HepG2 (cell line): Measurements from ENCODE around the gene CHMP4B. TPM values are rescaled to one million over a fixed set of nuclear protein-coding genes. Genes with fewer than 3 reads are reported as not detected.

Source experiments
- DZIP1 ChIP-seq: sonication (generic); formaldehyde crosslinking; IDR thresholded peaks from 2 replicates; pipeline ENCODE4 v1.5.0; 2020; ENCODE audit warnings: mild to moderate bottlenecking, missing genetic modification reagents
- JUN ChIP-seq: sonication (generic); formaldehyde crosslinking; IDR thresholded peaks from 2 replicates; pipeline ENCODE4 v1.4.0; 2020; ENCODE audit warnings: mild to moderate bottlenecking, missing genetic modification reagents
- JUND ChIP-seq: sonication (generic); formaldehyde crosslinking; IDR thresholded peaks from 2 replicates; pipeline ENCODE4 v1.8.0; 2022; ENCODE audit warnings: mild to moderate bottlenecking, missing genetic modification reagents
- KDM6A ChIP-seq: IDR thresholded peaks from 2 replicates; pipeline ENCODE4 v1.6.1; 2016; ENCODE audit warnings: low read depth
- MAFG ChIP-seq: sonication (generic); formaldehyde crosslinking; IDR thresholded peaks from 2 replicates; pipeline ENCODE4 v1.5.1; 2020; ENCODE audit warnings: mild to moderate bottlenecking, missing genetic modification reagents
- MEF2D ChIP-seq: sonication (generic); formaldehyde crosslinking; IDR thresholded peaks from 2 replicates; pipeline ENCODE4 v1.5.1; 2020; ENCODE audit warnings: mild to moderate bottlenecking, missing genetic modification reagents
- NFE2L1 ChIP-seq: sonication (generic); formaldehyde crosslinking; IDR thresholded peaks from 2 replicates; pipeline ENCODE4 v1.4.0; 2020; ENCODE audit warnings: missing genetic modification reagents, mild to moderate bottlenecking, borderline replicate concordance
- NR0B2 ChIP-seq: sonication (generic); formaldehyde crosslinking; IDR thresholded peaks from 2 replicates; pipeline ENCODE4 v1.4.0; 2020; ENCODE audit warnings: mild to moderate bottlenecking, missing genetic modification reagents
- PAF1 ChIP-seq: IDR thresholded peaks from 2 replicates; pipeline ENCODE4 v1.6.1; 2016; ENCODE audit warnings: missing genetic modification reagents, missing compliant biosample characterization
- PHF8 ChIP-seq: sonication (generic); formaldehyde crosslinking; IDR thresholded peaks from 2 replicates; pipeline ENCODE4 v1.5.0; 2020; ENCODE audit warnings: missing genetic modification reagents
- PLSCR1 ChIP-seq: sonication (generic); formaldehyde crosslinking; IDR thresholded peaks from 2 replicates; pipeline ENCODE4 v1.5.0; 2020; ENCODE audit warnings: missing genetic modification reagents, mild to moderate bottlenecking, borderline replicate concordance
- PTBP1 ChIP-seq: fragments of 200-400 bp; formaldehyde crosslinking; IDR thresholded peaks from 2 replicates; pipeline ENCODE4 v1.6.1; 2018; ENCODE audit warnings: low read length, low read depth; ENCODE audit not compliant: poor library complexity, severe bottlenecking
- SETDB1 ChIP-seq: sonication (generic); formaldehyde crosslinking; IDR thresholded peaks from 2 replicates; pipeline ENCODE4 v1.5.1; 2020; ENCODE audit warnings: missing genetic modification reagents, mild to moderate bottlenecking, borderline replicate concordance
- STAT6 ChIP-seq: sonication (generic); formaldehyde crosslinking; IDR thresholded peaks from 2 replicates; pipeline ENCODE4 v1.4.0; 2020; ENCODE audit warnings: missing genetic modification reagents, mild to moderate bottlenecking, borderline replicate concordance
- TFDP1 ChIP-seq: IDR thresholded peaks from 2 replicates; pipeline ENCODE4 v1.6.1; 2016; ENCODE audit warnings: missing compliant biosample characterization, missing genetic modification reagents, borderline replicate concordance
- ZNF414 ChIP-seq: sonication (generic); formaldehyde crosslinking; IDR thresholded peaks from 2 replicates; pipeline ENCODE4 v1.5.0; 2020; ENCODE audit warnings: missing genetic modification reagents
- ZNF710 ChIP-seq: sonication (generic); formaldehyde crosslinking; IDR thresholded peaks from 2 replicates; pipeline ENCODE4 v1.5.0; 2020; ENCODE audit warnings: mild to moderate bottlenecking, missing genetic modification reagents, borderline replicate concordance
- ZSCAN25 ChIP-seq: sonication (generic); formaldehyde crosslinking; IDR thresholded peaks from 2 replicates; pipeline ENCODE4 v1.8.0; 2022; ENCODE audit warnings: mild to moderate bottlenecking, missing genetic modification reagents
- polyA plus RNA-seq, 8 experiments: library from polyadenylated mRNA; depleted of rRNA in 3 of 8; stranded (reverse) in 7 of 8; unstranded in 1 of 8; fragments of >200 nt; fragmentation: Illumina TruSeq in 4 of 8; extraction: Trizol in 4 of 8; gene quantifications; 2 replicates each; pipeline versions ENCODE4 v1.2.1 to v1.2.3, GENCODE V29; 2011 to 2016; ENCODE audit warnings: low read depth in 4 of 8, missing spikeins in 1 of 8, mixed read lengths in 1 of 8; ENCODE audit not compliant: insufficient read depth in 1 of 8
- total RNA-seq, 5 experiments: library from RNA; depleted of rRNA; stranded (reverse); fragments of >200 nt; fragmentation: Illumina TruSeq; extraction: Trizol; gene quantifications; 2 replicates each; pipeline ENCODE4 v1.2.3, GENCODE V29; 2016; ENCODE audit warnings: low read depth in 1 of 5

CHMP4B gene
- total and polyA plus RNA-seq, 2 of the 13 experiments (the other 11 are each of a cell fraction or from before 2014, with no cell fraction given), result 40.1 to 45.6 TPM

GRCh38 chr20:33862709-33863403, 51.7 kb downstream of the CHMP4B start (continued):
- TF ChIP-seq PLSCR1 (no peak), MEF2D (CRISPR knock-in tag) (0 out of 2 replicates have a peak, but pooled peaks have one; percentile 17), ZSCAN25 (CRISPR knock-in tag) (no peak), MAFG (CRISPR knock-in tag) (no peak), SETDB1 (CRISPR knock-in tag) (no peak), DZIP1 (CRISPR knock-in tag) (no peak), NR0B2 (CRISPR knock-in tag) (no peak), PTBP1 (no peak), ZNF710 (no peak), STAT6 (CRISPR knock-in tag) (no peak), NFE2L1 (CRISPR knock-in tag) (no peak), KDM6A (no peak), JUN (CRISPR knock-in tag) (no peak), PHF8 (CRISPR knock-in tag) (peak; percentile 22; the same call in 1 of the 2 replicates), ZNF414 (no peak), PAF1 (CRISPR knock-in tag) (no peak), TFDP1 (CRISPR knock-in tag) (no peak), JUND (no peak)
